ENCODE measurements around the gene STRADB. TPM values are rescaled to one million over a fixed set of nuclear protein-coding genes. Genes with fewer than 3 reads are reported as not detected.
A peak's percentile ranks its signal among the peaks of the same experiment; 100 is the strongest.
"Not testable (repeated sequence)": the region's sequence is repeated elsewhere in the genome, so short reads cannot be mapped to it uniquely, and the experiment has no call there.

Gene STRADB
- total RNA-seq, 2 experiments from 2014 or later, result 22.4 to 23.2 TPM

DNA sequence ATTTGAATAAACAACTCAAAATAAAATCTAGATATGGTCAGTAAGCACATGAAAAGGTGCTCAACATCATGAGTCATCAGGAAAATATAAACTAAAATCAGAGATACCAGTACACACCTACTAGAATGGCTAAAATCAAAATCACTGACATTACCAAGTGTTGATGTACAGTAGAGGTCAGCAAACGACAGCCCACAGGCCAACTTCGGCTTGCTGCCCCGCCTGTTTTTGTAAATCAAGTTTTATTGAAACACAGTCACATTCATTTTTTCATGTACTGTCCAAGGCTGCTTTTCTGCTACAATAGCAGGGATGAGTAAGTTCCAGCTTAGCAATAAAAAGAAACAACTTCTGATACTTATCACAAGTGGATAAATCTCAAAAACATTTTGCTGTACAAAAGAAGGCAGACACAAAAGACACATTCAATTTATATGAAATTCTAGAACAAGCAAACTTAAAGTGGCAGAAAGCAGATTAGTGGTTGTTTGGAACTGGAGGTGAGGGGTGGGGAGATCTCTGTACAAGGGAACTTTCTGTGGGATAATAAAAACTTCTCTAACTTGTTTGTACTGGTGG lies 32.4 kb upstream of the STRADB start:
- H3K9me3 Mint-ChIP-seq, result no peaks in the 10 kb centered on the region
- H3K4me1 Mint-ChIP-seq, result peaks cover 27% of the 10 kb centered on the region

DNA sequence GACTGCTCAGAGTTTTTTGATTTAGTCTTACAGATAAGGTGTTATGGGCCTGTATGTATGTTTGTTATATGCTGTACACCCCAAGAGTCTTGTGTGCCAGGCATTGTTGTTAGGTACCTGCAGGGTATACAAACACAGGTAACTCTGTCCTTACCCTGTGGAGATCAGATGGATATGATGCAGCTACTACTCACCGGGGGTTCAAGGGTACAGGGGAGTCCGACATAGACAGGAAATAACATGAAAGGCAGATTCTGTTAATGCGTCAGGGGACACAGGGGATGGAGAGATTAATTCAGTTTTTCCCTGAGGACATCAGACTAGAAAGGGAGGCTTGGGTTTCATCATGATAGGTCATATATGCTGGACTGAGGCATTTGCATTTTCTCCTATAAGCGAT lies 31.6 kb upstream of the STRADB start:
- Mint-ChIP-seq H3K4me3 (no peak overlapping the region), H3K27ac (peak overlapping the region; percentile 13)
- DNase-seq, result no peak

More for the DNA sequence above, 32.4 kb upstream of the STRADB start:
- Mint-ChIP-seq H3K4me3 (no peak overlapping the region), H3K36me3 (peaks cover 20% of the 10 kb centered on the region), H3K27ac (peak overlapping the region; percentile 62), H3K27me3 (no peaks in the 10 kb centered on the region)
- DNase-seq, result no peak

DNA sequence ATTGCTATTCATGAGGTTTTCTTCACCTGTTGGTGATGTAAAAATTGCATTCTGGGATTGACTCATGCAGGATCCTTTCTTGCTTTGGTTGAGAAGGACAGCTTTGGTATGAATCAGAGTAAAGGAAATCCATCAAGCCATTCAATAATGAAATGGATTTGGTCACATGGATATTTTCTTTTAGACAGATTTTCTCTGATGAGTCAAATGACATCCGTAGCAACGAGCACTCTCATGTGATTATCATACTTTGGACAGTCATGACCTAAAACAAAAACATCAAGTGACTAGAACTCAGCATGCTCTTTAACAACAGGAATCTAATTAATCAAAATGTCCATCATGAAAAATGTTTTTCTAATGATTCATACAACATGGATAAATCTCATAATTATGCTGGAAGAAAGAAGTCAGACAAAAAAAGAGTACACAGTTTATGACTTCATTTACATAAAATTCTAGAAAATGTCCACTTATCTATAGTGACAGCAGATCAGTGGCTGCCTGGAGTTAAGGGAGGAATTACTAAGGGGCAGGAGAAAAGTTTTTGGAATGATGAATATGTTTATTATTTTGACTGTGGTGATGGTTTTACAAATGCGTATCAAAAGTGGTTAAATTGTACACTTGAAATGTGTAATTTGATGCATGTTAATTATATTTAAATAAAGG lies 31.0 kb upstream of the STRADB start:
- Mint-ChIP-seq H3K4me1 (peaks cover 28% of the 10 kb centered on the region), H3K4me3 (no peak overlapping the region), H3K36me3 (peaks cover 20% of the 10 kb centered on the region), H3K9me3 (no peaks in the 10 kb centered on the region), H3K27ac (peak overlapping the region; percentile 13), H3K27me3 (no peaks in the 10 kb centered on the region)
- no peak for DNase-seq

More for the DNA sequence above, 31.6 kb upstream of the STRADB start:
- peaks cover 20% of the 10 kb centered on the region for H3K36me3 Mint-ChIP-seq
- no peaks in the 10 kb centered on the region for H3K9me3 Mint-ChIP-seq
- no peaks in the 10 kb centered on the region for H3K27me3 Mint-ChIP-seq
- H3K4me1 Mint-ChIP-seq, result peaks cover 28% of the 10 kb centered on the region

DNA sequence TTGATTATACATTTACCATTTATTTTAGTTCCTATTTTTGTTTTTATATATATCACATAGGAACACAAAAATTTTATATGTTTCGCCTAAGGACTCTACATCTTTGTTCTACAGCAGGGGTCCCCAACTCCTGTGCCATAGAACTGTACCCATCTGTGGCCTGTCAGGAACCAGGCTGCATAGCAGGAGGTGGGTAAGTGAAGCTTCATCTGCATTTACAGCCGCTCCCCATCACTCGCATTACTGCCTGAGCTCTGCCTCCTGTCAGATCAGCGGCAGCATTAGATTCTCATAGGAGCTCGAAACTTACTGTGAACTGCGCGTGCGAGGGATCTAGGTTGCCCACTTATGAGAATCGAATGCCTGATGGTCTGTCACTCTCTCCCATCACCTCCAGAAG lies 25.6 kb upstream of the STRADB start:
- Mint-ChIP-seq H3K27ac (no peak overlapping the region), H3K9me3 (peaks cover 12% of the 10 kb centered on the region), H3K36me3 (peaks cover 24% of the 10 kb centered on the region), H3K4me3 (no peak overlapping the region), H3K27me3 (no peaks in the 10 kb centered on the region), H3K4me1 (peaks cover 11% of the 10 kb centered on the region)
- DNase-seq, result no peak

DNA sequence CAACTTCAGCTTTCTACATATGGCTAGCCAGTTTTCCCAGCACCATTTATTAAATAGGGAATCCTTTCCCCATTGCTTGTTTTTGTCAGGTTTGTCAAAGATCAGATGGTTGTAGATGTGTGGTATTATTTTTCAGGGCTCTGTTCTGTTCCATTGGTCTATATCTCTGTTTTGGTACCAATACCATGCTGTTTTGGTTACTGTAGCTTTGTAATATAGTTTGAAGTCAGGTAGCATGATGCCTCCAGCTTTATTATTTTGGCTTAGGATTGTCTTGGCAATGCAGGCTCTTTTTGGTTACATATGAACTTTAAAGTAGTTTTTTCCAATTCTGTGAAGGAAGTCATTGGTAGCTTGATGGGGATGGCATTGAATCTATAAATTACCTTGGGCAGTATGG lies 23.2 kb upstream of the STRADB start:
- H3K4me1 Mint-ChIP-seq, result peaks cover 24% of the 10 kb centered on the region

DNA sequence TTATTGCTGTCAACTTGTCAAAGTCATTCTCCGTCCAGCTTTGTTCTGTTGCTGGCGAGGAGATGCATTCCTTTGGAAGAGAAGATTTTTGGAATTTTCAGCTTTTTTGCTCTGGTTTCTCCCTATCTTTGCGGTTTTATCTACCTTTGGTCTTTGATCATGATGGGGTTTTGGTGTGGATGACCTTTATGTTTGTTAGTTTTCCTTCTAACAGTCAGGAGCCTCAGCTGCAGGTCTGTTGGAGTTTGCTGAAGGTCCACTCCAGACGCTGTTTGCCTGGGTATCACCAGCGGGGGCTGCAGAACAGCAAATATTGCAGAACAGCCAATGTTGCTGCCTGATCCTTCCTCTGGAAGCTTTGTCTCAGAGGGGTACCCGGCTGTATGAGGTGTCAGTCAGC lies 21.7 kb upstream of the STRADB start:
- not testable (repeated sequence) for DNase-seq, H3K27ac Mint-ChIP-seq, H3K4me3 Mint-ChIP-seq, H3K27me3 Mint-ChIP-seq
- Mint-ChIP-seq H3K9me3 (peaks cover 12% of the 10 kb centered on the region), H3K36me3 (peaks cover 28% of the 10 kb centered on the region), H3K4me1 (peaks cover 22% of the 10 kb centered on the region)

More for the DNA sequence above, 23.2 kb upstream of the STRADB start:
- not testable (repeated sequence) for H3K27me3 Mint-ChIP-seq, H3K27ac Mint-ChIP-seq, H3K4me3 Mint-ChIP-seq, DNase-seq
- Mint-ChIP-seq H3K36me3 (peaks cover 28% of the 10 kb centered on the region), H3K9me3 (peaks cover 12% of the 10 kb centered on the region)

DNA sequence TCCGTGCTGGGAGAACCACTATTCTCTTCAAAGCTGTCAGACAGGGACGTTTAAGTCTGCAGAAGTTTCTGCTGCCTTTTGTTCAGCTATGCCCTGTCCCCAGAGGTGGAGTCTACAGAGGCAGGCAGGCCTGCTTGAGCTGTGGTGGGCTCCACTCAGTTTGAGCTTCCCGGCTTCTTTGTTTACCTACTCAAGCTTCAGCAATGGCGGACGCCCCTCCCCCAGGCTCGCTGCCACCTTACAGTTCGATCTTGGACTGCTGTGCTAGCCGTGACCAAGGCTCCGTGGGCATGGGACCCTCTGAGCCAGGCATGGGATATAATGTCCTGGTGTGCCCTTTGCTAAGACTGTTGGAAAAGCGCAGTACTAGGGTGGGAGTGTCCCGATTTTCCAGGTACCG lies 21.2 kb upstream of the STRADB start:
- H3K27me3 Mint-ChIP-seq, H3K4me3 Mint-ChIP-seq, DNase-seq, H3K27ac Mint-ChIP-seq: not testable (repeated sequence)
- Mint-ChIP-seq H3K4me1 (peaks cover 22% of the 10 kb centered on the region), H3K9me3 (peaks cover 12% of the 10 kb centered on the region), H3K36me3 (peaks cover 28% of the 10 kb centered on the region)

DNA sequence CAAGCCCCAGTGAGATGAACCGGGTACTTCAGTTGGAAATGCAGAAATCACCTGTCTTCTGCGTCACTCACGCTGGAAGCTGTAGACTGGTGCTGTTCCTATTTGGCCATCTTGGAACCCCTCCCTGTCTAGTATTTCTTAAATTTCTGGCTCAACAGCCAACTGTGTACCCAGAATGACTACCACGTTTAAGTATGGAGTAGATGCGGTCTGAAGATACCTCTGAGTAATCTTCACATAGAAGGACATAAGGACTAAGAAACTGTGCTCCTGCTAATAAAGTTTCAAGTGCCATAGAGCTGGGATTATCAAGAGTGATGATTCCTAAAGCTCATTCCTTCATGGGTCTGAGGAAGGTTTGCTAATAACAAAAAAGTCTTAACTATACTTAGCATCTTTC lies 20.7 kb upstream of the STRADB start:
- Mint-ChIP-seq H3K27ac (no peak overlapping the region), H3K9me3 (peaks cover 12% of the 10 kb centered on the region), H3K27me3 (no peaks in the 10 kb centered on the region), H3K36me3 (peaks cover 28% of the 10 kb centered on the region), H3K4me3 (no peak overlapping the region), H3K4me1 (peaks cover 22% of the 10 kb centered on the region)
- DNase-seq, result no peak

DNA sequence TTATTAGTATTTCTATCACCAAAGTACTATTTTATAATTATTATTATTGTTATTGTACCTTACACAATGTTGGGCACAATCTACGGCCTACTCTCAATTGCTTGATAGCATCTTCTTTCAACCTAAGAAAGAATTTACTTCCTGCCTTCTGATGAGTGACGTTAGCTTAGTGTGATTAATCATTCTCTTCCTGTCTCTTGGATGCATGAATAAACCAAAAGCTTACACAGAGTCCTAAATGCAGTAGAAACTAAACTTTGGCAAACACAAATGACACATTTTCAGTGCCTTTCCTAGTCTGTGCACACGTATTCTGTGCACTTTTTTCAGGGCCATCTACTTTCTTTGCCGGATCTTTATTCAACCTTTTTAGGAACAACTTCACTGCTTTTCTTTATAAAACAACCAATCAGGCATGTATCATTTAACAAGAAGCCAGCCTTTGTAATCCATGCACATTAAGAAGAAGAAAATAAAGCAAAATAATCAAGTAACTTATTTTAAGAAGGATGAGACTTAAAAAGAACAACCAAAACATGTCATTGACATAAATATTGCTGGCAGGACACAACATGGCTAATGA lies 19.4 kb upstream of the STRADB start:
- no peaks in the 10 kb centered on the region for H3K27me3 Mint-ChIP-seq
- H3K9me3 Mint-ChIP-seq, result peaks cover 12% of the 10 kb centered on the region
- peaks cover 28% of the 10 kb centered on the region for H3K36me3 Mint-ChIP-seq
- no peak for DNase-seq
- H3K27ac Mint-ChIP-seq, result peak overlapping the region; percentile 74
- H3K4me1 Mint-ChIP-seq, result peaks cover 24% of the 10 kb centered on the region
- peak overlapping the region; percentile 3 for H3K4me3 Mint-ChIP-seq

DNA sequence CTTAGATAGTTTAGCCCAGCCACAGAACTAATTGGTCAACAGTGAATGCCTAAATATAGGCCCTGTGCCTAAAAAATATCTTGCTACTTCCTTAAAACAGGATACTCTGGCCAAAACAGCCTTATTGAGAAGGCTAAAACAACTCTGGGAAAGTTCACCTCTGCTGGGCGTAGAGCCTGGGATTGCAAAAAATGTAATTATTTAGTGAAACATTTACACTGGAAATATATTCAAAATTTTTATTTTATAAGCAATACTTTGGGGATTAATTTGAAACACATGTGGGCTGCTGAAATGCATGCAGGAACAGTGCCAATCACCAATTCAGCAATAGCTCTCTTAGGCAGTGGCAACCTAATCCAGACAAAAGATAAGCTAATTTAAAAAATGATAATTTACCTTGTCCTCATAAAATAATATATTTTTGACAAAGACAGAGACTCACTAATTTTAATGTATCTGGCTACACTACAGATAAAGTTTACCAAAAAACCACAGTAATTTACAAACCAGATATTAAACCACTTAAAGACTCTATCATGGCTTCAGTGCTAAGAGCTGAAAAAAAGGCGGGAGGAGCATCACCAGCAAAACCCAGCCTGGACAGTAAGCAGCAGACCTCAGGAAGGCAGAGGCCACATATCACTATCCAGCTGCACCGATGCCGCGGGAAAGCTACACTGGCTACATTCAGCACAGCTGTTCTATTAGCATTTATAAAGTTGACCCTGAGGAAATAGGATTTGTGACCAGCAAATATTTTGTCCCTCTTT lies 18.7 kb upstream of the STRADB start:
- Mint-ChIP-seq H3K4me3 (no peak overlapping the region), H3K4me1 (peaks cover 31% of the 10 kb centered on the region), H3K27ac (peak overlapping the region; percentile 74), H3K36me3 (peaks cover 25% of the 10 kb centered on the region), H3K9me3 (peaks cover 9% of the 10 kb centered on the region), H3K27me3 (no peaks in the 10 kb centered on the region)
- DNase-seq, result no peak

DNA sequence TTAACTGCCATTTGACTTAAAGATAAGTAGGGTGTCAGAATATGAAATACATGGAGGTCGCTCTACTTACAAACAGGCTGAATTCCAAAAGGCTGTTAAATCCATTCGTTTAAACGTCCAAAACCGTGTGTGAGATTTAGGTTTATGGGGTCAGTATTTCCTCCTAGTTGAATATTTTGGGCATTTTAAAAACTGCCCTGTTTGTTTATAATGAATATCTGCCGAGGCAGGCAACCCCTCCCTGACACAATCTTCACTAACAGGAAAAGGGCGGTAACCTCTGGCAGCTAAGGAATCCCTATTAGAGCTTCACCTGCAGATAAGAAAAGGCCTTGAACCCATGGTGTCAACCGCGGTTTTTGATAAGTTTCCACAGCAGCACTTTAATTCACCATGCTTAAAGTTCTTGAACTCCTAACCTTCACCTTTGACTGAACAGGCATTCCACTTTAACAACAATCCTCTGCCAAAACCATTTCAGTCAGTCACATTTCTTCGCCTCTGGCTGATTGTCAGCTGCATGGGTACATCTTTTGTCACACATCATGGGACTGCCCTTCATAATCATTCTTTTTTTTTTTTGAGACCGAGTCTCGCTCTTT lies 18.0 kb upstream of the STRADB start:
- no peaks in the 10 kb centered on the region for H3K27me3 Mint-ChIP-seq
- no peak for DNase-seq
- peaks cover 24% of the 10 kb centered on the region for H3K36me3 Mint-ChIP-seq
- H3K9me3 Mint-ChIP-seq, result peaks cover 4% of the 10 kb centered on the region
- no peak overlapping the region for H3K4me3 Mint-ChIP-seq
- peaks cover 33% of the 10 kb centered on the region for H3K4me1 Mint-ChIP-seq
- no peak overlapping the region for H3K27ac Mint-ChIP-seq

DNA sequence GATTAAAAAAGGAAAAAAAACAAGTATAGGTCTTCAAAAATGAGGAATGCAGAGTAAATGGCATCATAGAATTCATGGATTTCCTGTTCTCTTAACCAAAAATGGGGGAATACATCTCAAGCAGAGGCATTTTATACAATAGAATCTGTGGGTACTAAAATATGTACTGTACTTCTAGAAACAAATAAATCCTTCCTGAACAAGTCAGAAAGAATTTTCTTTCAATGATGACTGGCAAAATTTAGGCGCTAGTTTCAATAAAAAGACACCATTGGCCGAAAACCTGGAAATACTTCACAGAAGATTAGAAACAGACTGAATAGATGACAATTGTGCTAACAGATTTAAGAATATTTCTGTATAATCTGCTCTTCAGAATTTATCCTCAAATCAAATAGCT lies 15.4 kb upstream of the STRADB start:
- Mint-ChIP-seq H3K27ac (no peak overlapping the region), H3K4me1 (peaks cover 33% of the 10 kb centered on the region), H3K36me3 (peaks cover 16% of the 10 kb centered on the region), H3K4me3 (no peak overlapping the region), H3K27me3 (no peaks in the 10 kb centered on the region), H3K9me3 (no peaks in the 10 kb centered on the region)
- DNase-seq, result no peak

DNA sequence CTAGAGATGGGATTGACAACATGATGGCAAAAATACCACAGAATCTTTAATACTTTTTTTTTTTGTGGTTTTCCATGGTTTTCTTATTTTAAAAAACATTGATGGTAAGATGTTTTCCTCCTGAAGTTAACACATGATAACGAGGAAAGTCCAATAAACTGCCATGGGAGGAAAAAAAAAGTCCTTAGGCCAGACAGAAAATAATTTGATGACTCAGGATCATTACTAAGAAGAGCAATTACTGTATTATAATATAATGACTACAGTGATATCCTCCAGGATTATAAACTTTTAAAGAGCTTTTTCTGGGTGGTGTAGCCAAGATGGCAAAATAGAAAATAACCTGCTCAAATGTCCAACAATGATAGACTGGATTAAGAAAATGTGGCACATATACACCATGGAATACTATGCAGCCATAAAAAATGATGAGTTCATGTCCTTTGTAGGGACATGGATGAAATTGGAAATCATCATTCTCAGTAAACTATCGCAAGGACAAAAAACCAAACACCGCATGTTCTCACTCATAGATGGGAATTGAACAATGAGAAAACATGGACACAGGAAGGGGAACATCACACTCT lies 12.1 kb upstream of the STRADB start:
- Mint-ChIP-seq H3K4me1 (peaks cover 18% of the 10 kb centered on the region), H3K36me3 (peaks cover 10% of the 10 kb centered on the region)
- H3K27me3 Mint-ChIP-seq, H3K9me3 Mint-ChIP-seq, H3K4me3 Mint-ChIP-seq, H3K27ac Mint-ChIP-seq, DNase-seq: not testable (repeated sequence)

DNA sequence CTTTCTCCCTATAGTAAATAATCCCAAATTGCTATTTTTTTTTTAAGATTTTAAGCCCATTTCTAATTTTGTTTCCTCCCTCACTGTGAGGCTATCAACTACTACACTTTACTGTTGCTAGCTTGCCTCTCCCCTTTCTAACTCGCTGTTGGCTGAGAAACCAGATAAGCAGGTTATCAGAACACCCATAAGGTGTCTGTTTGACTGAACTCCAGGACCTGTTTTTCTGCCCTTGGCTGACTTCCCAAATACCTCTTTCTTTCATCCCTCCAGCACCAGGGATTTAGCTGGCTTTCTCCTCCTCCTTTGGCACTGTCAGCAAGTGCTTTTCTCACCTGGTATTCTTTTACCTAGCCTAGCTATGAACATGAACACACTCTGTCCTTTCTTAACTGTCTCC lies 11.4 kb upstream of the STRADB start:
- no peak overlapping the region for H3K27ac Mint-ChIP-seq
- H3K4me1 Mint-ChIP-seq, result peaks cover 20% of the 10 kb centered on the region
- H3K9me3 Mint-ChIP-seq, result no peaks in the 10 kb centered on the region
- no peaks in the 10 kb centered on the region for H3K27me3 Mint-ChIP-seq
- DNase-seq, result no peak
- H3K4me3 Mint-ChIP-seq, result no peak overlapping the region
- H3K36me3 Mint-ChIP-seq, result peaks cover 10% of the 10 kb centered on the region

All from activated naive CD8-positive, alpha-beta T cell treated with anti-CD3 and anti-CD28 coated beads for 36 hours (primary cell).